ENCODE data around the gene RPS15. TPM values are rescaled to one million over a fixed set of nuclear protein-coding genes. Genes with fewer than 3 reads are reported as not detected.

Gene RPS15
- total RNA-seq, 4 donors from 2014 or later, result 1,297 to 2,978 (median 2,171) TPM

GRCh38 chr19:1466018-1466460 is 27.8 kb downstream of the RPS15 start:
- Histone ChIP-seq H3K4me1 (peaks cover 45 to 61% (median 55%) of the 10 kb centered on the region in 4 donors), H3K27ac (replicated peaks in 1 of 4) (no peak overlapping the region), H3K4me3 (peak overlapping the region in 1 of 4 donors; percentile 9), H3K27me3 (peaks cover 21 to 79% (median 47%) of the 10 kb centered on the region in 4 donors), H3K9me3 (no peaks in the 10 kb centered on the region), H3K36me3 (peaks cover 0 to 11% (median 3%) of the 10 kb centered on the region in 4 donors)
- DNase-seq (ENCODE audit: extremely low spot score), result no peak
- 40% methylated on average over 3 of the region's 41 CpGs for WGBS
- TF ChIP-seq EP300 (IDR thresholded peaks at IDR 0.05), result no peak
- TF ChIP-seq CTCF (IDR thresholded peaks at IDR 0.05), result no peak
- TF ChIP-seq POLR2AphosphoS5 (IDR thresholded peaks at IDR 0.05), result no peak
- TF ChIP-seq POLR2A (IDR thresholded peaks at IDR 0.05; ENCODE audit: low read depth), result no peak
- intact Hi-C loops (cut with DNase I), result no loop called here

- no peak overlapping the region for H3K27ac ChIP-seq (replicated peaks in 1 of 4)
- peaks cover 0 to 6% (median 0%) of the 10 kb centered on the region in 4 donors for H3K36me3 ChIP-seq
- peaks cover 51 to 67% (median 61%) of the 10 kb centered on the region in 4 donors for H3K4me1 ChIP-seq
- DNase-seq (ENCODE audit: extremely low spot score), result no peak
- H3K9me3 ChIP-seq, result no peaks in the 10 kb centered on the region
- peaks cover 26 to 85% (median 53%) of the 10 kb centered on the region in 4 donors for H3K27me3 ChIP-seq
- intact Hi-C loops (cut with DNase I), result no loop called here
- WGBS, result 13% methylated on average over 19 of the region's 70 CpGs
- TF ChIP-seq POLR2A (IDR thresholded peaks at IDR 0.05; ENCODE audit: low read depth) (no peak), EP300 (IDR thresholded peaks at IDR 0.05) (no peak), CTCF (IDR thresholded peaks at IDR 0.05) (no peak), POLR2AphosphoS5 (IDR thresholded peaks at IDR 0.05) (no peak)
- no peak overlapping the region for H3K4me3 ChIP-seq
Measured at GRCh38 chr19:1466461-1467214, 28.4 kb downstream of the RPS15 start.

- DNase-seq (ENCODE audit: extremely low spot score), result no peak
- H3K4me1 ChIP-seq, result peaks cover 51 to 72% (median 66%) of the 10 kb centered on the region in 4 donors
- no CpG with 5 or more reads among the region's 36 CpGs for WGBS
- H3K36me3 ChIP-seq, result peaks cover 0 to 2% (median 0%) of the 10 kb centered on the region in 4 donors
- TF ChIP-seq POLR2A (IDR thresholded peaks at IDR 0.05; ENCODE audit: low read depth) (no peak), EP300 (IDR thresholded peaks at IDR 0.05) (no peak)
- H3K9me3 ChIP-seq, result no peaks in the 10 kb centered on the region
- peaks cover 31 to 90% (median 58%) of the 10 kb centered on the region in 4 donors for H3K27me3 ChIP-seq
- intact Hi-C loops (cut with DNase I), result no loop called here
- H3K4me3 ChIP-seq, result peak overlapping the region in 2 of 4 donors; percentile 49
- no peak overlapping the region for H3K27ac ChIP-seq (replicated peaks in 1 of 4)
Measured at GRCh38 chr19:1467215-1467489, 29.0 kb downstream of the RPS15 start.

GRCh38 chr19:1467490-1468273 is 29.5 kb downstream of the RPS15 start:
- TF ChIP-seq CTCF (IDR thresholded peaks at IDR 0.05), result no peak
- TF ChIP-seq EP300 (IDR thresholded peaks at IDR 0.05), result no peak
- no peak for TF ChIP-seq POLR2AphosphoS5 (IDR thresholded peaks at IDR 0.05)
- peaks cover 32 to 95% (median 64%) of the 10 kb centered on the region in 4 donors for H3K27me3 ChIP-seq
- no peak overlapping the region for H3K27ac ChIP-seq (replicated peaks in 1 of 4)
- intact Hi-C loops (cut with DNase I), result no loop called here
- no CpG with 5 or more reads among the region's 92 CpGs for whole genome bisulfite sequencing
- no peaks in the 10 kb centered on the region for H3K9me3 ChIP-seq
- no peak for DNase-seq (ENCODE audit: extremely low spot score)
- H3K4me1 ChIP-seq, result peaks cover 51 to 78% (median 72%) of the 10 kb centered on the region in 4 donors
- H3K36me3 ChIP-seq, result peaks cover 0 to 2% (median 0%) of the 10 kb centered on the region in 4 donors
- H3K4me3 ChIP-seq, result peak overlapping the region in 3 of 4 donors; percentile 49 to 59 (median 49)

DNA sequence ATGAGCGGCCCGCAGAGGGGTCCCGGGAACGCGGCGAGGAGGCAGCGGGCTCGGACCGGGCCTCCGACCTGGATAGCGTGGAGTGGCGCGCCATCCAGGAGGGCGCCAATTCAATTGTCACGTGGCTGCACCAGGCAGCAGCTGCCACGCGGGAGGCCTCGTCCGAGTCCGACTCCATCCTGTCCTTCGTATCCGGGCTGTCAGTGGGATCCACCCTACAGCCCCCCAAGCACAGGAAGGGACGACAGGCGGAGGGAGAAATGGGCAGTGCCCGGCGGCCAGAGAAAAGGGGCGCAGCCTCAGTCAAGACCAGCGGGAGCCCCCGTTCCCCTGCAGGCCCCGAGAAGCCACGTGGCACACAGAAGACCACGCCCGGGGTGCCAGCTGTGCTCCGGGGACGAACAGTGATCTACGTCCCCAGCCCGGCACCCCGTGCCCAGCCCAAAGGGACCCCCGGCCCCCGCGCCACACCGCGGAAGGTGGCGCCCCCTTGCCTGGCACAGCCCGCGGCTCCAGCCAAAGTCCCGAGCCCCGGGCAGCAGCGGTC is 30.2 kb downstream of the RPS15 start:
- peaks cover 54 to 84% (median 78%) of the 10 kb centered on the region in 4 donors for H3K4me1 ChIP-seq

More for the DNA sequence above, 30.2 kb downstream of the RPS15 start:
- Histone ChIP-seq H3K4me3 (peak overlapping the region; percentile 46 to 59 (median 49)), H3K27ac (replicated peaks in 1 of 4) (no peak overlapping the region), H3K9me3 (no peaks in the 10 kb centered on the region), H3K36me3 (peaks cover 0 to 2% (median 0%) of the 10 kb centered on the region in 4 donors), H3K27me3 (peaks cover 32 to 96% (median 69%) of the 10 kb centered on the region in 4 donors)
- no peak for TF ChIP-seq POLR2A (IDR thresholded peaks at IDR 0.05; ENCODE audit: low read depth)
- no peak for TF ChIP-seq POLR2AphosphoS5 (IDR thresholded peaks at IDR 0.05)
- no peak for TF ChIP-seq EP300 (IDR thresholded peaks at IDR 0.05)
- TF ChIP-seq CTCF (IDR thresholded peaks at IDR 0.05), result no peak
- 11% methylated on average over 8 of the region's 49 CpGs for WGBS
- intact Hi-C loops (cut with DNase I), result no loop called here
- DNase-seq (ENCODE audit: extremely low spot score), result no peak

All from esophagus muscularis mucosa (tissue), 4 donors.